ENCODE data around the gene OSBPL1A. TPM values are rescaled to one million over a fixed set of nuclear protein-coding genes. Genes with fewer than 3 reads are reported as not detected.

OSBPL1A gene
- polyA plus RNA-seq, 1 of the 3 experiments (the other 2 are of a cell fraction) = 21.3 TPM

- CTCF ChIA-PET = interaction anchor here (1.5 kb wide), 1 partner anchor 9 kb away, joined by 4 read pairs; no protein-coding TSS in a partner anchor
Observed at GRCh38 chr18:24421831-24422230, 24.2 kb upstream of the OSBPL1A start.

DNA sequence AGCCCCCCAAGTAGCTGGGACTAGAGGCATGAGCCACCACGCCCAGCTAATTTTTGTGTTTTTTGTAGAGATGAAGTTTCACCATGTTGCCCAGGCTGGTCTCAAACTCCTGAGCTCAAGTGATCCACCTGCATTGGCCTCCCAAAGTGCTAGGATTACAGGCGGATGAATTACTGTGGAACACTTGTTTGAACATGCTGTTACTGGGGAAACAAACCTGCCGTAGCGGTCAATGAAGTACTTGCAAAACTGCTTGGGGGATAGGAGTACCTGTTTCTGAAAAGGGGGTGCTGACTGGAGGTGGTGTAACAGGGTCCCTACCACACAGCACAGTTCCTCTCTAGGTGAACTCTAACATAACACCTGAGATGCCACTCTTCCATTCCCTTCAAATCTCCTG, 22.9 kb upstream of the OSBPL1A start:
- Histone ChIP-seq H3K9ac (no peak overlapping the region), H3K27me3 (ENCODE audit: insufficient read depth) (no peaks in the 10 kb centered on the region), H3K27ac (ENCODE audit: low read depth in 2 of 2, low read length in 1 of 2) (no peak overlapping the region), H3K9me2 (no peaks in the 10 kb centered on the region), H3K9me3 (no peaks in the 10 kb centered on the region), H3K4me3 (ENCODE audit: low read depth in 2 of 2, low read length in 1 of 2) (no peak overlapping the region), H3K4me2 (no peak overlapping the region), H3K36me3 (replicated peaks in 1 of 2; ENCODE audit: control insufficient read depth in 1 of 2, insufficient read depth in 2 of 2, low read length in 1 of 2) (no peaks in the 10 kb centered on the region), H2AFZ (ENCODE audit: low read depth) (no peak overlapping the region), H3K79me2 (ENCODE audit: insufficient read depth) (no peaks in the 10 kb centered on the region), H3K4me1 (ENCODE audit: control insufficient read depth in 1 of 2, insufficient read depth in 2 of 2, low read depth in 1 of 2, low read length in 1 of 2) (peaks cover 0 to 6% of the 10 kb centered on the region in 2 experiments; a peak in 1 of 4 replicates), H4K20me1 (ENCODE audit: insufficient read depth) (no peaks in the 10 kb centered on the region), H3F3A (replicated peaks; ENCODE audit: insufficient read depth) (no peaks in the 10 kb centered on the region)
- WGBS (ENCODE audit: low lambda C conversion rate) = 76% methylated on average over 4 of the region's 4 CpGs
- ChIA-PET CTCF (no interaction called here), POLR2A (no interaction called here)
- TF ChIP-seq GATA2 (CRISPR knock-in tag; IDR thresholded peaks at IDR 0.05) = no peak
- TF ChIP-seq RFX5 (IDR thresholded peaks at IDR 0.05; ENCODE audit: low read length) = no peak
- TF ChIP-seq TCF12 (IDR thresholded peaks at IDR 0.05) = no peak
- TF ChIP-seq NFIC (IDR thresholded peaks at IDR 0.05; ENCODE audit: borderline replicate concordance) = no peak
- TF ChIP-seq CHD2 (IDR thresholded peaks at IDR 0.05; ENCODE audit: low read length, partially characterized antibody) = no peak
- no peak for TF ChIP-seq IRF3 (IDR thresholded peaks at IDR 0.05; ENCODE audit: low read depth, low read length)
- TF ChIP-seq FOSL2 (IDR thresholded peaks at IDR 0.05; ENCODE audit: borderline replicate concordance, low read depth) = no peak
- no peak for TF ChIP-seq GABPA (IDR thresholded peaks at IDR 0.05; ENCODE audit: low read depth)
- TF ChIP-seq, protein P1, sequence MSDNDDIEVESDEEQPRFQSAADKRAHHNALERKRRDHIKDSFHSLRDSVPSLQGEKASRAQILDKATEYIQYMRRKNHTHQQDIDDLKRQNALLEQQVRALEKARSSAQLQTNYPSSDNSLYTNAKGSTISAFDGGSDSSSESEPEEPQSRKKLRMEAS (IDR thresholded peaks at IDR 0.05; ENCODE audit: low read depth) = no peak
- TF ChIP-seq, protein P2, sequence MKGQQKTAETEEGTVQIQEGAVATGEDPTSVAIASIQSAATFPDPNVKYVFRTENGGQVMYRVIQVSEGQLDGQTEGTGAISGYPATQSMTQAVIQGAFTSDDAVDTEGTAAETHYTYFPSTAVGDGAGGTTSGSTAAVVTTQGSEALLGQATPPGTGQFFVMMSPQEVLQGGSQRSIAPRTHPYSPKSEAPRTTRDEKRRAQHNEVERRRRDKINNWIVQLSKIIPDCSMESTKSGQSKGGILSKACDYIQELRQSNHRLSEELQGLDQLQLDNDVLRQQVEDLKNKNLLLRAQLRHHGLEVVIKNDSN (IDR thresholded peaks at IDR 0.05; ENCODE audit: borderline replicate concordance, low read depth) = no peak
- TF ChIP-seq SMC3 (IDR thresholded peaks at IDR 0.05; ENCODE audit: low read depth, low read length) = no peak
- TF ChIP-seq RCOR1 (IDR thresholded peaks at IDR 0.05; ENCODE audit: low read length) = no peak
- no peak for TF ChIP-seq CTCF (IDR thresholded peaks at IDR 0.05)
- no peak for TF ChIP-seq RAD21 (IDR thresholded peaks at IDR 0.05; ENCODE audit: low read length)
- DNase-seq = no peak

More at GRCh38 chr18:24421831-24422230, 24.2 kb upstream of the OSBPL1A start:
- Histone ChIP-seq H4K20me1 (ENCODE audit: insufficient read depth) (no peaks in the 10 kb centered on the region), H3K4me3 (ENCODE audit: low read depth in 2 of 2, low read length in 1 of 2) (no peak overlapping the region), H3K36me3 (replicated peaks in 1 of 2; ENCODE audit: control insufficient read depth in 1 of 2, insufficient read depth in 2 of 2, low read length in 1 of 2) (no peaks in the 10 kb centered on the region), H3K9me2 (no peaks in the 10 kb centered on the region), H3K9me3 (no peaks in the 10 kb centered on the region), H3K27me3 (ENCODE audit: insufficient read depth) (no peaks in the 10 kb centered on the region), H3K4me2 (no peak overlapping the region), H3K9ac (no peak overlapping the region), H3F3A (replicated peaks; ENCODE audit: insufficient read depth) (no peaks in the 10 kb centered on the region), H2AFZ (ENCODE audit: low read depth) (no peak overlapping the region), H3K27ac (ENCODE audit: low read depth in 2 of 2, low read length in 1 of 2) (no peak overlapping the region), H3K79me2 (ENCODE audit: insufficient read depth) (no peaks in the 10 kb centered on the region), H3K4me1 (ENCODE audit: control insufficient read depth in 1 of 2, insufficient read depth in 2 of 2, low read depth in 1 of 2, low read length in 1 of 2) (peaks cover 0 to 8% of the 10 kb centered on the region in 2 experiments; a peak in 1 of 4 replicates)
- POLR2A ChIA-PET = interaction anchor here (0.6 kb wide), 1 partner anchor 210 kb away, joined by 3 read pairs; no protein-coding TSS in a partner anchor
- no peak for DNase-seq
- 84% methylated on average over 1 of the region's 1 CpG for WGBS (ENCODE audit: low lambda C conversion rate)
- TF ChIP-seq, protein P3, sequence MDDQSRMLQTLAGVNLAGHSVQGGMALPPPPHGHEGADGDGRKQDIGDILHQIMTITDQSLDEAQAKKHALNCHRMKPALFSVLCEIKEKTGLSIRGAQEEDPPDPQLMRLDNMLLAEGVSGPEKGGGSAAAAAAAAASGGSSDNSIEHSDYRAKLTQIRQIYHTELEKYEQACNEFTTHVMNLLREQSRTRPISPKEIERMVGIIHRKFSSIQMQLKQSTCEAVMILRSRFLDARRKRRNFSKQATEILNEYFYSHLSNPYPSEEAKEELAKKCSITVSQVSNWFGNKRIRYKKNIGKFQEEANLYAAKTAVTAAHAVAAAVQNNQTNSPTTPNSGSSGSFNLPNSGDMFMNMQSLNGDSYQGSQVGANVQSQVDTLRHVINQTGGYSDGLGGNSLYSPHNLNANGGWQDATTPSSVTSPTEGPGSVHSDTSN (IDR thresholded peaks at IDR 0.05) = no peak

All from SK-N-SH (cell line).